HUES6 (cell line): ENCODE measurements around the gene WRAP73.

Source experiments
- H3K27ac ChIP-seq: 2 replicates; pipeline ENCODE4 v1.7.0; 2013; ENCODE audit warnings: low read depth, mild to moderate bottlenecking, low read length, inconsistent platforms
- H3K27me3 ChIP-seq: 2 replicates; pipeline ENCODE4 v1.6.1; 2013; ENCODE audit warnings: low read length; ENCODE audit not compliant: control insufficient read depth, insufficient read depth
- H3K36me3 ChIP-seq: 2 replicates; pipeline ENCODE4 v1.6.1; 2013; ENCODE audit warnings: low read length; ENCODE audit not compliant: control insufficient read depth, insufficient read depth
- H3K4me1 ChIP-seq: 2 replicates; pipeline ENCODE4 v1.6.1; 2013; ENCODE audit warnings: low read length; ENCODE audit not compliant: control insufficient read depth, insufficient read depth
- H3K4me3 ChIP-seq: 2 replicates; pipeline ENCODE4 v1.5.1; 2013; ENCODE audit warnings: low read depth, low read length
- H3K9ac ChIP-seq: one replicate; pipeline ENCODE4 v1.6.1; 2013; ENCODE audit warnings: mild to moderate bottlenecking, low read length
- H3K9me3 ChIP-seq: 2 replicates; pipeline ENCODE4 v1.6.1; 2013; ENCODE audit warnings: low read depth, low read length; ENCODE audit not compliant: control insufficient read depth, insufficient read depth

WRAP73 gene

GRCh38 chr1:3653286-3653618 lies 3.3 kb upstream of the WRAP73 start:
- Histone ChIP-seq H3K4me3 (peak overlapping the region; percentile 98), H3K4me1 (peaks cover 16% of the 10 kb centered on the region), H3K27ac (no peak overlapping the region), H3K36me3 (no peaks in the 10 kb centered on the region), H3K9ac (no peak overlapping the region), H3K9me3 (no peaks in the 10 kb centered on the region), H3K27me3 (peaks cover 83% of the 10 kb centered on the region)

GRCh38 chr1:3652548-3653285 lies 2.8 kb upstream of the WRAP73 start:
- Histone ChIP-seq H3K27ac (no peak overlapping the region), H3K9me3 (no peaks in the 10 kb centered on the region), H3K4me3 (peak overlapping the region; percentile 98), H3K36me3 (no peaks in the 10 kb centered on the region), H3K27me3 (peaks cover 77% of the 10 kb centered on the region), H3K9ac (no peak overlapping the region), H3K4me1 (peaks cover 11% of the 10 kb centered on the region)

- peak within 1 kb of the TSS; percentile 25 for H3K9ac ChIP-seq
- no peak within 1 kb of the TSS for H3K27ac ChIP-seq
- H3K9me3 ChIP-seq = no peaks in the 10 kb centered on the region
- peak within 1 kb of the TSS; percentile 98 for H3K4me3 ChIP-seq
- H3K4me1 ChIP-seq = peaks cover 11% of the 10 kb centered on the region
- H3K36me3 ChIP-seq = 0 out of 2 replicates have a peak, but pooled peaks cover 3% of the 10 kb centered on the region
- peaks cover 71% of the 10 kb centered on the region for H3K27me3 ChIP-seq
These were observed 2.1 kb upstream of the WRAP73 start, which contains the start of gene TP73 for GRCh38 chr1:3651930-3652547. Gene TP73 (plus strand): TSS chr1:3652516. CDS start chr1:3682366, 29,850 bp downstream.

GRCh38 chr1:3651026-3651929 lies 1.4 kb upstream of the WRAP73 start:
- no peak overlapping the region for H3K27ac ChIP-seq
- no peaks in the 10 kb centered on the region for H3K9me3 ChIP-seq
- H3K4me1 ChIP-seq = peaks cover 11% of the 10 kb centered on the region
- H3K9ac ChIP-seq = peak overlapping the region; percentile 25
- peak overlapping the region; percentile 98 for H3K4me3 ChIP-seq
- H3K36me3 ChIP-seq = peaks cover 10% of the 10 kb centered on the region
- peaks cover 63% of the 10 kb centered on the region for H3K27me3 ChIP-seq

- H3K4me3 ChIP-seq = peak overlapping the region; percentile 98
- H3K36me3 ChIP-seq = peaks cover 15% of the 10 kb centered on the region
- H3K9me3 ChIP-seq = no peaks in the 10 kb centered on the region
- peaks cover 55% of the 10 kb centered on the region for H3K27me3 ChIP-seq
- no peak overlapping the region for H3K27ac ChIP-seq
- H3K9ac ChIP-seq = no peak overlapping the region
- peaks cover 11% of the 10 kb centered on the region for H3K4me1 ChIP-seq
These were observed 534 bp upstream of the WRAP73 start for GRCh38 chr1:3650248-3651025.

GRCh38 chr1:3646596-3646995 lies 3.3 kb downstream of the WRAP73 start:
- Histone ChIP-seq H3K36me3 (peaks cover 26% of the 10 kb centered on the region), H3K27ac (no peak overlapping the region), H3K9ac (no peak overlapping the region)

GRCh38 chr1:3645666-3646355 lies 4.1 kb downstream of the WRAP73 start:
- H3K27me3 ChIP-seq = peaks cover 8% of the 10 kb centered on the region
- H3K4me3 ChIP-seq = no peak overlapping the region
- no peaks in the 10 kb centered on the region for H3K9me3 ChIP-seq
- peaks cover 9% of the 10 kb centered on the region; the same call in 1 of the 2 replicates for H3K4me1 ChIP-seq
- H3K36me3 ChIP-seq = peaks cover 31% of the 10 kb centered on the region
- H3K27ac ChIP-seq = no peak overlapping the region
- H3K9ac ChIP-seq = no peak overlapping the region

More at GRCh38 chr1:3646596-3646995, 3.3 kb downstream of the WRAP73 start:
- no peaks in the 10 kb centered on the region for H3K9me3 ChIP-seq
- peaks cover 16% of the 10 kb centered on the region for H3K27me3 ChIP-seq
- no peak overlapping the region for H3K4me3 ChIP-seq
- H3K4me1 ChIP-seq = peaks cover 9% of the 10 kb centered on the region; the same call in 1 of the 2 replicates

GRCh38 chr1:3645247-3645646 lies 4.7 kb downstream of the WRAP73 start:
- H3K27ac ChIP-seq = no peak overlapping the region
- H3K36me3 ChIP-seq = peaks cover 33% of the 10 kb centered on the region
- H3K27me3 ChIP-seq = peaks cover 3% of the 10 kb centered on the region
- H3K9ac ChIP-seq = no peak overlapping the region
- H3K9me3 ChIP-seq = no peaks in the 10 kb centered on the region
- H3K4me1 ChIP-seq = peaks cover 6% of the 10 kb centered on the region; the same call in 1 of the 2 replicates
- no peak overlapping the region for H3K4me3 ChIP-seq

GRCh38 chr1:3644273-3644672 lies 5.6 kb downstream of the WRAP73 start:
- no peak overlapping the region for H3K9ac ChIP-seq
- no peak overlapping the region for H3K4me3 ChIP-seq
- H3K9me3 ChIP-seq = no peaks in the 10 kb centered on the region
- H3K4me1 ChIP-seq = peaks cover 5% of the 10 kb centered on the region; the same call in 1 of the 2 replicates
- H3K27ac ChIP-seq = no peak overlapping the region
- H3K36me3 ChIP-seq = peaks cover 42% of the 10 kb centered on the region
- H3K27me3 ChIP-seq = no peaks in the 10 kb centered on the region
